DND-41 (cell line): ENCODE data around the gene WDR73.
"Not testable (repeated sequence)": the region's sequence is repeated elsewhere in the genome, so short reads cannot be mapped to it uniquely, and the experiment has no call there.

Experiments
- ATAC-seq: fragments of 200-7000 bp; cut with Tn5 transposase; 3 replicates; pipeline ENCODE4 v1.9.1; 2021; ENCODE audit warnings: low read depth; ENCODE audit not compliant: insufficient read depth
- DNase-seq: peaks from one replicate; pipeline ENCODE4 v3.0.0-alpha.2; 2020
- H2AFZ ChIP-seq: 2 replicates; pipeline ENCODE4 v1.6.0; 2012; ENCODE audit warnings: low read depth, low read length
- H3K27ac ChIP-seq: 2 replicates; pipeline ENCODE4 v1.5.1; 2012; ENCODE audit warnings: low read length, inconsistent platforms
- H3K27me3 ChIP-seq: fragments of 200-600 bp; sonication (generic); 2 replicates; pipeline ENCODE4 v1.6.0; 2012; ENCODE audit warnings: low read length, mild to moderate bottlenecking, inconsistent platforms; ENCODE audit not compliant: insufficient read depth, poor library complexity
- H3K36me3 ChIP-seq: 2 replicates; pipeline ENCODE4 v1.5.1; 2012; ENCODE audit warnings: low read length, inconsistent platforms; ENCODE audit not compliant: insufficient read depth
- H3K4me1 ChIP-seq: 2 replicates; pipeline ENCODE4 v1.5.1; 2012; ENCODE audit warnings: mild to moderate bottlenecking, low read length; ENCODE audit not compliant: insufficient read depth
- H3K4me2 ChIP-seq: 2 replicates; pipeline ENCODE4 v1.6.0; 2012; ENCODE audit warnings: mild to moderate bottlenecking, moderate library complexity, low read length, inconsistent platforms; ENCODE audit not compliant: insufficient read depth
- H3K4me3 ChIP-seq, 2 experiments: fragments of 200-600 bp in 1 of 2; shearing (Covaris generic) in 1 of 2; 2 replicates each; pipeline ENCODE4 v1.5.1; 2012 to 2016; ENCODE audit warnings: inconsistent platforms in 2 of 2, low read length in 2 of 2, mild to moderate bottlenecking in 2 of 2, low read depth in 1 of 2, moderate library complexity in 1 of 2
- H3K79me2 ChIP-seq: 2 replicates; pipeline ENCODE4 v1.6.0; 2012; ENCODE audit warnings: low read length, inconsistent platforms; ENCODE audit not compliant: insufficient read depth
- H3K9ac ChIP-seq: 2 replicates; pipeline ENCODE4 v1.6.0; 2012; ENCODE audit warnings: low read depth, mild to moderate bottlenecking, inconsistent platforms, low read length, moderate library complexity
- H3K9me3 ChIP-seq: 2 replicates; pipeline ENCODE4 v1.5.1; 2012; ENCODE audit warnings: low read length, moderate library complexity, mild to moderate bottlenecking, inconsistent platforms; ENCODE audit not compliant: insufficient read depth, severe bottlenecking
- H4K20me1 ChIP-seq: 2 replicates; pipeline ENCODE4 v1.6.0; 2012; ENCODE audit warnings: low read length; ENCODE audit not compliant: insufficient read depth
- EZH2 ChIP-seq: IDR thresholded peaks from 3 replicates; pipeline ENCODE4 v1.6.1; 2012; ENCODE audit warnings: borderline replicate concordance, low read depth, mild to moderate bottlenecking, moderate library complexity, low read length, inconsistent platforms; ENCODE audit not compliant: severe bottlenecking
- TF ChIP-seq, protein P1 (sequence below): IDR thresholded peaks from 2 replicates; pipeline ENCODE4 v1.5.1; 2012; ENCODE audit warnings: borderline replicate concordance, low read length, moderate library complexity, mild to moderate bottlenecking; ENCODE audit not compliant: poor library complexity, severe bottlenecking; ENCODE audit errors: extremely low read depth

The WDR73 gene

GRCh38 chr15:84645997-84646396 is 8.1 kb downstream of the WDR73 start:
- no peak for DNase-seq
- H3K9me3 ChIP-seq, result no peaks in the 10 kb centered on the region
- no peaks in the 10 kb centered on the region for H3K4me1 ChIP-seq
- H3K79me2 ChIP-seq, result no peaks in the 10 kb centered on the region
- H3K36me3 ChIP-seq, result peaks cover 82% of the 10 kb centered on the region
- H2AFZ ChIP-seq, result no peak overlapping the region
- H3K27me3 ChIP-seq, result no peaks in the 10 kb centered on the region
- ATAC-seq, result no peak
- no peak overlapping the region for H3K4me2 ChIP-seq
- TF ChIP-seq, protein P1, sequence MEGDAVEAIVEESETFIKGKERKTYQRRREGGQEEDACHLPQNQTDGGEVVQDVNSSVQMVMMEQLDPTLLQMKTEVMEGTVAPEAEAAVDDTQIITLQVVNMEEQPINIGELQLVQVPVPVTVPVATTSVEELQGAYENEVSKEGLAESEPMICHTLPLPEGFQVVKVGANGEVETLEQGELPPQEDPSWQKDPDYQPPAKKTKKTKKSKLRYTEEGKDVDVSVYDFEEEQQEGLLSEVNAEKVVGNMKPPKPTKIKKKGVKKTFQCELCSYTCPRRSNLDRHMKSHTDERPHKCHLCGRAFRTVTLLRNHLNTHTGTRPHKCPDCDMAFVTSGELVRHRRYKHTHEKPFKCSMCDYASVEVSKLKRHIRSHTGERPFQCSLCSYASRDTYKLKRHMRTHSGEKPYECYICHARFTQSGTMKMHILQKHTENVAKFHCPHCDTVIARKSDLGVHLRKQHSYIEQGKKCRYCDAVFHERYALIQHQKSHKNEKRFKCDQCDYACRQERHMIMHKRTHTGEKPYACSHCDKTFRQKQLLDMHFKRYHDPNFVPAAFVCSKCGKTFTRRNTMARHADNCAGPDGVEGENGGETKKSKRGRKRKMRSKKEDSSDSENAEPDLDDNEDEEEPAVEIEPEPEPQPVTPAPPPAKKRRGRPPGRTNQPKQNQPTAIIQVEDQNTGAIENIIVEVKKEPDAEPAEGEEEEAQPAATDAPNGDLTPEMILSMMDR, result no peak
- TF ChIP-seq EZH2, result no peak
- H3K27ac ChIP-seq, result no peak overlapping the region
- peaks cover 5% of the 10 kb centered on the region; the same call in 1 of the 2 replicates for H4K20me1 ChIP-seq
- no peak overlapping the region for H3K4me3 ChIP-seq
- H3K9ac ChIP-seq, result no peak overlapping the region

- no peak overlapping the region for H3K4me2 ChIP-seq
- no peaks in the 10 kb centered on the region for H3K9me3 ChIP-seq
- no peak overlapping the region for H3K4me3 ChIP-seq
- no peak overlapping the region for H2AFZ ChIP-seq
- no peak overlapping the region for H3K27ac ChIP-seq
- H4K20me1 ChIP-seq, result peaks cover 5% of the 10 kb centered on the region; the same call in 1 of the 2 replicates
- H3K79me2 ChIP-seq, result no peaks in the 10 kb centered on the region
- no peak overlapping the region for H3K9ac ChIP-seq
- TF ChIP-seq EZH2, result no peak
- TF ChIP-seq, protein P1, result no peak
- no peak for DNase-seq
- H3K27me3 ChIP-seq, result no peaks in the 10 kb centered on the region
- no peaks in the 10 kb centered on the region for H3K4me1 ChIP-seq
- ATAC-seq, result no peak
- H3K36me3 ChIP-seq, result peaks cover 87% of the 10 kb centered on the region
Measured at GRCh38 chr15:84645496-84645895, 8.6 kb downstream of the WDR73 start.

DNA sequence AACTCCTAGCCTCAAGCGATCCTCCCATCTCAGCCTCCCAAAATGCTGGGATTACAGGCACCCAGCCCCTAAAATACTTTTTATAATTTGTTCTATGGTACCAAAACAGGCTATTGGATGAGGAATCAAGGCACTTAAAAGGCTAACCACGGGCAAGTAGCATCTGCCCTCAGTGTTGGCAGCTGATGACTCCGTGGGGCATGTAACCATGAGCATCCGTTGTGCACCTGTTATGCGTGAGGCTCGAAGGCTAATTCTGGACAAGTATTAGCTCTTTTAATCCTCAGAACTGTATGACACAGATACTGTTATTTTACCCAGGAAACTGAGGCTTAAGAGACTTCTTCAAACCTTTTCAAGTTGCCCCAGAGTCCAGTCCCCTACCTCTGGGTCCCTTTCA is 10.2 kb downstream of the WDR73 start:
- peaks cover 5% of the 10 kb centered on the region; the same call in 1 of the 2 replicates for H4K20me1 ChIP-seq
- H3K4me2 ChIP-seq, result no peak overlapping the region
- no peaks in the 10 kb centered on the region for H3K27me3 ChIP-seq
- no peak overlapping the region for H3K4me3 ChIP-seq
- H3K9me3 ChIP-seq, result no peaks in the 10 kb centered on the region
- no peak for ATAC-seq
- no peak overlapping the region for H3K27ac ChIP-seq
- H3K9ac ChIP-seq, result no peak overlapping the region
- DNase-seq, result no peak
- peaks cover 91% of the 10 kb centered on the region for H3K36me3 ChIP-seq
- no peaks in the 10 kb centered on the region for H3K4me1 ChIP-seq
- no peaks in the 10 kb centered on the region for H3K79me2 ChIP-seq
- TF ChIP-seq EZH2, result no peak
- H2AFZ ChIP-seq, result no peak overlapping the region

DNA sequence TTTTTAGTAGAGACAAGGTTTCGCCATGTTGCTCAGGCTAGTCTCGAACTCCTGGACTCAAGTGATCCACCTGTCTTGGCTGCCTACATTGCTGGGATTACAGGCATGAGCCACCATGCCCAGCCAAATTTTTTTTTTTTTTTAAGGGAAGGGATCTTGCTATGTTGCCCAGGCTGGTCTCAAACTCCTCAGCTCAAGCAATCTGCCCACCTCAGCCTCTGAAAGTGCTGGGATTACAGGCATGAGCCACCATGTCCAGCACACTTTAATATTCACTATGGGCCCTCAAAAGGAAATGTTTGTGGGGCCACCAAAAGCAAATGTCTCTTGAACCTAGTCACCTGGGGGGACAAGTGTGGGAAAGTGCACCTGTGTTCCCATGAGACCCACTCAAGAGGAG is 11.4 kb downstream of the WDR73 start:
- ATAC-seq, H3K79me2 ChIP-seq, H3K9me3 ChIP-seq, H2AFZ ChIP-seq, H3K4me2 ChIP-seq, H3K27me3 ChIP-seq, H3K4me1 ChIP-seq, DNase-seq, H3K9ac ChIP-seq, H4K20me1 ChIP-seq, H3K27ac ChIP-seq, H3K4me3 ChIP-seq: not testable (repeated sequence)
- peaks cover 86% of the 10 kb centered on the region for H3K36me3 ChIP-seq

DNA sequence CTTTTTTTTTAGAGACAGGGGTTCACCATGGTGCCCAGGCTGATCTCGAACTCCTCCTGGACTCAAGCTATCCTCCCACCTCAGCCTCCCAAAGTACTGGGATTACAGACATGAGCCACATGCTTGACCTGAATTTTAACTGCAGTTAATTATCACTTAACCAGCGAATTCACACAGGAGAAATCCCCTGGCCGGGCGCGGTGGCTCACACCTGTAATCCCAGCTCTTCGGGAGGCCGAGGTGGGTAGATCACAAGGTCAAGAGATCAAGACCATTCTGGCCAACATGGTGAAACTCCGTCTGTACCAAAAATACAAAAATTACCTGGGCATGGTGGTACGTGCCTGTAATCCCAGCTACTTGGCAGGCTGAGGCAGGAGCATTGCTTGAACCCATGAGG is 12.2 kb downstream of the WDR73 start:
- not testable (repeated sequence) for DNase-seq, H4K20me1 ChIP-seq, ATAC-seq, H3K79me2 ChIP-seq, H3K4me1 ChIP-seq, H3K27ac ChIP-seq, H3K9ac ChIP-seq, H3K9me3 ChIP-seq, H2AFZ ChIP-seq, H3K4me3 ChIP-seq, H3K27me3 ChIP-seq, H3K4me2 ChIP-seq
- peaks cover 82% of the 10 kb centered on the region for H3K36me3 ChIP-seq
